Measurements from ENCODE around the gene COL20A1. TPM values are rescaled to one million over a fixed set of nuclear protein-coding genes. Genes with fewer than 3 reads are reported as not detected.

Gene COL20A1
- total and polyA plus RNA-seq, 2 of the 13 experiments (the other 11 are each of a cell fraction or from before 2014, with no cell fraction given), result not detected

DNA sequence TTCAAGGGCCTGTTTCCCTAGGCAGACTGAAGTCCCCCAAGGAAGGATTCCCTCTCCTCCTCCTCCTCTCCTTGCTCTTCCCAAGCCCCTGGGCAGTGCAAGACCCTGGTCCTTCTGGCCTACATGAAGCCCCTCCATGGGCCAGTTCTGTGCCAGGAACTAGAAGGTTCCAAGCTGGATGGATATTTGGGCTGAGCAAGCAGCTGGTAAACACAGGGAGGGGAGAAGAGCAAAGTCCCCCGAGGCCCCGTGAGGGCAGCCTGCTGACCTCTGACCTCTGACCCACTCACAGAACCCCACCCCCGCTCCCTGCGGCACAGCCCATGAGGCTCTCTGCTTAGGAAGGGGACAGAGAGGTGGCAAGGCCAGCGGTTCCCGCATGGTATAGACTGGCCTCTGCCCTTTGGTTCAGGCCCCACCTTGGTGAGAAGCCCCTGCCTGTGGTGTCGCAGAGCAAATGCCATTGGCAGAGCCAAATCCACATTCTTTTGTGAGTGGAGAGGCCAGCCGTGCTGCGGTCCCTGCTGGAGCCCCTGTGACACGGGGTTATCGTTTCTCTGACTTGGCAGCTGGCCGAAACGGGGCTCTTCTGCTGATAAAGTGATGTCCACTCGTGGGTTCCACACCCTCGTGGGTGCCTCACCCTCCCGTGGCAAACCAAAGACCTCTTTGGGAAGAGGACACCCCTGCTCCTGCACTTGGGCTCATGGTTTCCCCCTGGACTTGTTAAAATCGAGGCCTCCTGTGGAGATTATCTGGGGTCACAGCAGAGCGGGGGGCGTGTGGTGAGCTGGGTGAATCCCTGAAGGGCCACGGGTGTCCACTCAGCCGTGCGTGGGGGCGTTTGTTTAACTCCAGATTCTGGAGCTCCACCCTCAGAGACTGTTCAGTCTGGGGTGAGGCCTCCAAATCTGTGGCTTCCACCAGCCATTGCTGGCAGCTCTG is 70.3 kb downstream of the COL20A1 start (continued):
- TF ChIP-seq ZBTB33 (CRISPR knock-in tag; IDR thresholded peaks at IDR 0.05), result no peak
- TF ChIP-seq, protein P1, sequence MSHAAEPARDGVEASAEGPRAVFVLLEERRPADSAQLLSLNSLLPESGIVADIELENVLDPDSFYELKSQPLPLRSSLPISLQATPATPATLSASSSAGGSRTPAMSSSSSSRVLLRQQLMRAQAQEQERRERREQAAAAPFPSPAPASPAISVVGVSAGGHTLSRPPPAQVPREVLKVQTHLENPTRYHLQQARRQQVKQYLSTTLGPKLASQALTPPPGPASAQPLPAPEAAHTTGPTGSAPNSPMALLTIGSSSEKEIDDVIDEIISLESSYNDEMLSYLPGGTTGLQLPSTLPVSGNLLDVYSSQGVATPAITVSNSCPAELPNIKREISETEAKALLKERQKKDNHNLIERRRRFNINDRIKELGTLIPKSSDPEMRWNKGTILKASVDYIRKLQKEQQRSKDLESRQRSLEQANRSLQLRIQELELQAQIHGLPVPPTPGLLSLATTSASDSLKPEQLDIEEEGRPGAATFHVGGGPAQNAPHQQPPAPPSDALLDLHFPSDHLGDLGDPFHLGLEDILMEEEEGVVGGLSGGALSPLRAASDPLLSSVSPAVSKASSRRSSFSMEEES (CRISPR knock-in tag; IDR thresholded peaks at IDR 0.05), result no peak
- TF ChIP-seq IRF1 (CRISPR knock-in tag; IDR thresholded peaks at IDR 0.05; ENCODE audit: low read depth), result no peak
- 0 out of 2 replicates have a peak, but pooled peaks have one; percentile 43 for TF ChIP-seq ZNF878 (CRISPR knock-in tag; IDR thresholded peaks at IDR 0.05)
- TF ChIP-seq SMAD9 (CRISPR knock-in tag; IDR thresholded peaks at IDR 0.05), result no peak
- TF ChIP-seq HNRNPH1 (optimal IDR thresholded peaks at IDR 0.05; ENCODE audit: low read depth, low read length), result no peak
- TF ChIP-seq, protein P2, sequence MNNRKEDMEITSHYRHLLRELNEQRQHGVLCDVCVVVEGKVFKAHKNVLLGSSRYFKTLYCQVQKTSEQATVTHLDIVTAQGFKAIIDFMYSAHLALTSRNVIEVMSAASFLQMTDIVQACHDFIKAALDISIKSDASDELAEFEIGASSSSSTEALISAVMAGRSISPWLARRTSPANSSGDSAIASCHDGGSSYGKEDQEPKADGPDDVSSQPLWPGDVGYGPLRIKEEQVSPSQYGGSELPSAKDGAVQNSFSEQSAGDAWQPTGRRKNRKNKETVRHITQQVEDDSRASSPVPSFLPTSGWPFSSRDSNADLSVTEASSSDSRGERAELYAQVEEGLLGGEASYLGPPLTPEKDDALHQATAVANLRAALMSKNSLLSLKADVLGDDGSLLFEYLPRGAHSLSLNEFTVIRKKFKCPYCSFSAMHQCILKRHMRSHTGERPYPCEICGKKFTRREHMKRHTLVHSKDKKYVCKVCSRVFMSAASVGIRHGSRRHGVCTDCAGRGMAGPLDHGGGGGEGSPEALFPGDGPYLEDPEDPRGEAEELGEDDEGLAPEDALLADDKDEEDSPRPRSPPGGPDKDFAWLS (CRISPR knock-in tag; IDR thresholded peaks at IDR 0.05; ENCODE audit: borderline replicate concordance), result no peak
- TF ChIP-seq, protein P3, sequence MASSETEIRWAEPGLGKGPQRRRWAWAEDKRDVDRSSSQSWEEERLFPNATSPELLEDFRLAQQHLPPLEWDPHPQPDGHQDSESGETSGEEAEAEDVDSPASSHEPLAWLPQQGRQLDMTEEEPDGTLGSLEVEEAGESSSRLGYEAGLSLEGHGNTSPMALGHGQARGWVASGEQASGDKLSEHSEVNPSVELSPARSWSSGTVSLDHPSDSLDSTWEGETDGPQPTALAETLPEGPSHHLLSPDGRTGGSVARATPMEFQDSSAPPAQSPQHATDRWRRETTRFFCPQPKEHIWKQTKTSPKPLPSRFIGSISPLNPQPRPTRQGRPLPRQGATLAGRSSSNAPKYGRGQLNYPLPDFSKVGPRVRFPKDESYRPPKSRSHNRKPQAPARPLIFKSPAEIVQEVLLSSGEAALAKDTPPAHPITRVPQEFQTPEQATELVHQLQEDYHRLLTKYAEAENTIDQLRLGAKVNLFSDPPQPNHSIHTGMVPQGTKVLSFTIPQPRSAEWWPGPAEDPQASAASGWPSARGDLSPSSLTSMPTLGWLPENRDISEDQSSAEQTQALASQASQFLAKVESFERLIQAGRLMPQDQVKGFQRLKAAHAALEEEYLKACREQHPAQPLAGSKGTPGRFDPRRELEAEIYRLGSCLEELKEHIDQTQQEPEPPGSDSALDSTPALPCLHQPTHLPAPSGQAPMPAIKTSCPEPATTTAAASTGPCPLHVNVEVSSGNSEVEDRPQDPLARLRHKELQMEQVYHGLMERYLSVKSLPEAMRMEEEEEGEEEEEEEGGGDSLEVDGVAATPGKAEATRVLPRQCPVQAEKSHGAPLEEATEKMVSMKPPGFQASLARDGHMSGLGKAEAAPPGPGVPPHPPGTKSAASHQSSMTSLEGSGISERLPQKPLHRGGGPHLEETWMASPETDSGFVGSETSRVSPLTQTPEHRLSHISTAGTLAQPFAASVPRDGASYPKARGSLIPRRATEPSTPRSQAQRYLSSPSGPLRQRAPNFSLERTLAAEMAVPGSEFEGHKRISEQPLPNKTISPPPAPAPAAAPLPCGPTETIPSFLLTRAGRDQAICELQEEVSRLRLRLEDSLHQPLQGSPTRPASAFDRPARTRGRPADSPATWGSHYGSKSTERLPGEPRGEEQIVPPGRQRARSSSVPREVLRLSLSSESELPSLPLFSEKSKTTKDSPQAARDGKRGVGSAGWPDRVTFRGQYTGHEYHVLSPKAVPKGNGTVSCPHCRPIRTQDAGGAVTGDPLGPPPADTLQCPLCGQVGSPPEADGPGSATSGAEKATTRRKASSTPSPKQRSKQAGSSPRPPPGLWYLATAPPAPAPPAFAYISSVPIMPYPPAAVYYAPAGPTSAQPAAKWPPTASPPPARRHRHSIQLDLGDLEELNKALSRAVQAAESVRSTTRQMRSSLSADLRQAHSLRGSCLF (CRISPR knock-in tag; IDR thresholded peaks at IDR 0.05; ENCODE audit: borderline replicate concordance), result no peak
- TF ChIP-seq ZBTB1 (CRISPR knock-in tag; IDR thresholded peaks at IDR 0.05; ENCODE audit: borderline replicate concordance), result no peak
- TF ChIP-seq CC2D1A (CRISPR knock-in tag; IDR thresholded peaks at IDR 0.05), result no peak
- no peak for TF ChIP-seq ZNF484 (CRISPR knock-in tag; IDR thresholded peaks at IDR 0.05; ENCODE audit: borderline replicate concordance, low read depth)
- no peak; the same call in 1 of the 2 replicates for TF ChIP-seq ZNF556 (CRISPR knock-in tag; IDR thresholded peaks at IDR 0.05; ENCODE audit: borderline replicate concordance)
- TF ChIP-seq THAP7 (CRISPR knock-in tag; IDR thresholded peaks at IDR 0.05), result peak; percentile 52; the same call in 1 of the 2 replicates
- TF ChIP-seq ZNF333 (CRISPR knock-in tag; IDR thresholded peaks at IDR 0.05; ENCODE audit: borderline replicate concordance), result 0 out of 2 replicates have a peak, but pooled peaks have one; percentile 16
- no peak for TF ChIP-seq ZNF83 (CRISPR knock-in tag; IDR thresholded peaks at IDR 0.05; ENCODE audit: borderline replicate concordance)
